ENCODE measurements around the gene NCK2.

GRCh38 chr2:105919826-105920225, 175.1 kb downstream of the NCK2 start:
- no peak for TF ChIP-seq BHLHE40 (IDR thresholded peaks at IDR 0.05; ENCODE audit: borderline replicate concordance)
- TF ChIP-seq SUZ12 (IDR thresholded peaks at IDR 0.05) = no peak
- TF ChIP-seq FOXM1 (IDR thresholded peaks at IDR 0.05; ENCODE audit: borderline replicate concordance) = no peak
- no peak for TF ChIP-seq FOXK2 (IDR thresholded peaks at IDR 0.05)
- TF ChIP-seq ZNF384 (IDR thresholded peaks at IDR 0.05) = no peak
- TF ChIP-seq FOXA1 (IDR thresholded peaks at IDR 0.05) = no peak
- no peak for TF ChIP-seq TARDBP (IDR thresholded peaks at IDR 0.05)
- no peak for TF ChIP-seq ELF4 (IDR thresholded peaks at IDR 0.05)
- no peak for TF ChIP-seq ARNT (IDR thresholded peaks at IDR 0.05)
- no peak for TF ChIP-seq LEF1 (IDR thresholded peaks at IDR 0.05; ENCODE audit: borderline replicate concordance)

All from HEK293T (cell line).